HG03095 (cell line): ENCODE results near the gene COLGALT1.
A peak's percentile ranks its signal among the peaks of the same experiment; 100 is the strongest.
"Not testable (repeated sequence)": the region's sequence is repeated elsewhere in the genome, so short reads cannot be mapped to it uniquely, and the experiment has no call there.

Source experiments
- ATAC-seq: cut with Tn5 transposase; IDR thresholded peaks from one replicate; pipeline ENCODE4 v1.9.1; 2021; ENCODE audit warnings: moderate library complexity; ENCODE audit not compliant: unreplicated experiment

COLGALT1 gene

GRCh38 chr19:17594296-17594695 is 38.8 kb downstream of the COLGALT1 start:
- ATAC-seq: not testable (repeated sequence)

DNA sequence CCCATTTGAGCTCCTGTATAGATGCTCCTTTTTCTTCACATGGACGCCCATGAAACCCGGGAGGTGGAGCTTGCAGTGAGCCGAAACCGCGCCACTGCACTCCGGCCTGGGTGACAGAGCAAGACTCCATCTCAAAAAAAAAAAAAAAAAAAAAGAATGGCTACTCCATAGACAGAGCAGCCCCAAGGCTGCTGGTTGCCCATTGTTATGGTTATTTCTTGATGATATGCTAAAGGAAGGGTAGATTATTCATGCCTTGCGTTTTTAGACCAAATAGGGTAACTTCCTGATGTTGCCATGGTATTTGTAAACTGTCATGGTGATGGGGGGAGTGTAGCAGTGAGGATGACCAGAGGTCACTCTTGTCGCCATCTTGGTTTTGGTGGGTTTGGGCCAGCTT is 42.6 kb downstream of the COLGALT1 start:
- not testable (repeated sequence) for ATAC-seq

DNA sequence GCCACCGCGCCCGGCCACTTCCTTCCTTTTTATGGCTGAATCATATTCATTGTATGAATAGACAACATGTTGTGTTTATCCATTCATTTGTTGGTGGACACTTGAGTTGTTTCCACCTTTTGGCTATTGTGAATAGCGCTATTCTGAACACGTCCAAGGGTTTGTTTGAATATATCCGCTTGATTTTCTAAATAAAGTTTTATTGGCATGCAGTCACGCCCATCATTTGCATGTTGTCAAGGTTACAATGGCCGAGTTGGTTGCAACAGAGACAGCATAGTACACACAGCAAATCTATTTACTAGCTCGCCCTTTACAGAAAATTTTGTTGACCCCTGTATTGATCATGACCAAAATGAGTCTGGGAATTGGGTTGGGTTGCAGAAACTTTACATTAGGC is 43.5 kb downstream of the COLGALT1 start:
- ATAC-seq: no peak

DNA sequence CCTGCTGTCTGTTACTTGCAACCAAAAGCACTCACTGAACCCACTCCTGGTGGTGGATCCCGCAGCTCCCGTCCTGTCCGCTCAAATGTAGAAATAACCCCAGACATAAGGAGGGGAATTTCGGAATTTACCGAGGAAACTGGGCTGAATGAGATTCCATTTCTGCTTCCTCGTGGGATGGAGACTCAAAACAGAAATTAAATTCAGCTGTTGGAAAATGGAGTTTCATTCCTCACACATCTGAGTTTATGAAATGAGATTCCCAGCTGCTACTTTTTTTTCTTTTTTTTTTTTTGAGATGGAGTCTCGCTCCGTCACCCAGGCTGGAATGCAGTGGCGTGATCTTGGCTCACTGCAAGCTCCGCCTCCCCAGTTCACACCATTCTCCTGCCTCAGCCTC is 44.3 kb downstream of the COLGALT1 start:
- no peak for ATAC-seq

DNA sequence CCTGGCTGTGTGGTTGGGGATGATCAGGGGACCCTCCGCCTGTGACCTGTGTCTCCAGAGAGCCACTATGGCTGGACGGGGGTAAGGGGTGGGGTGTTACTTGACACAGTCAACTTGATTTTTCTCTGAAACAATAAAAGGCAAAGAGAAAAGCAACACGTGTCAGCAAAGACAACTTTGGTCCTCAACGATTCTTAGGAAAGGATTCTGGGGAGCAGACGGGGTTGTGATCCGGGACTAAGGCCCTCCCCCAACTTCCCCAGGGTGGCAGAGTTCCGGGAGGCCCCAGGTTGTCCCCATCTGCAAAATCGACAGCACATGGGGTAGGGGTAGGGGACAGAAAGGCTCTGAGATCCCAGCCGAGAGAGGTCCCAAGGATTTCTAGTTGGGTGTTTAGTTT is 46.2 kb downstream of the COLGALT1 start:
- ATAC-seq: no peak

DNA sequence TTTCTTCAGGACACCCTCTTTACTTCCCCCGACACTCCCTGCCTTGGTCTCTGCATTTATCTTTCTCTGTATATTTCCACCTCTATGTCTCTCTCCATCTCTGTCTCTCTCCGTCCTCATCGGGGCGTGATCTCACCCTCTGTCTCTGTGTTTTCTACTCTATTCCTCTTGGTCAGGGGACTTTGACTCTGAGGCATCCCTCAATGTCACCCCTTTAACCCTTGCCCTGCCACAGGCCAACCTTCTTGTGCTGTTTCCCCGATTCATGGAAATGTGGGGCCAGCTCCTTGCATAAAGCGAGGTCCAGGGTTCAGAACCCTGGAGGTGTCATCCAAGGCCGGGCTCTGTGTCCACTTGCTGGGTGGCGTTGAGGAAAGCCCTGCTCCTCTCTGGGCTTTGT is 46.8 kb downstream of the COLGALT1 start:
- no peak for ATAC-seq

- ATAC-seq: no peak
These were observed 47.5 kb downstream of the COLGALT1 start for GRCh38 chr19:17602872-17603510.

DNA sequence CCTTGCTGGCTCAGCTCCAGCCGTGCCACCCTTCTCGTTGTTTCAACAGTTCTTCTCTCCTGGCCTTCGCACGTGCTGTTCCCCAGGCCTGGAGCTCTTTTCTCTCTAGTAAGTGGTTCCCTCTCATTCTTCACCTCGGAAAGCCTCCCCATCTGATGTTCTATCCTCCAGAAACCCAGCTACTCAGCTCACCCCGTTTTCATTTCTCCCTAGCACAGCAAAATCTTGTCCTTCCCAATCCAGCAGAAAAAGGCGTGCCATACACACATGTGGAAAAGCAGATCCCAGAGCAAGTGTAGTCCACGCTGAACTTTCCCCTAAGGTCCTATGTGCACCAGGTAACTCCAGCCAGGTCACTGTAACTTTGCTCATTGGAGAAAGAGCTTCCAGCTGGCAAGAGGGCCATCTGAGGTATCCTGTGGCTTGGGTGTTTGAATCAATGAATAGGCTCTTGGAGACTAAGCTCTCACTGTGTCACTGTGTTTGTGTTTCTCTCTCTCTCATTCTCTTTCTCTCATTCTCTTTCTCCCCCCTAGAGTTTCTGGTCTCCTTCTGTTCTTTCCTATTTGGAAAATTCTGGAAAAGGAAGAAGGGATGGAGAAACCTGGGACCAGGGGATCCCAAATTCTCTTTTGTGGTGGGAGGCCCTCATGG is 49.0 kb downstream of the COLGALT1 start:
- ATAC-seq: no peak

- ATAC-seq: no peak
These were observed 49.7 kb downstream of the COLGALT1 start for GRCh38 chr19:17605117-17605516.

DNA sequence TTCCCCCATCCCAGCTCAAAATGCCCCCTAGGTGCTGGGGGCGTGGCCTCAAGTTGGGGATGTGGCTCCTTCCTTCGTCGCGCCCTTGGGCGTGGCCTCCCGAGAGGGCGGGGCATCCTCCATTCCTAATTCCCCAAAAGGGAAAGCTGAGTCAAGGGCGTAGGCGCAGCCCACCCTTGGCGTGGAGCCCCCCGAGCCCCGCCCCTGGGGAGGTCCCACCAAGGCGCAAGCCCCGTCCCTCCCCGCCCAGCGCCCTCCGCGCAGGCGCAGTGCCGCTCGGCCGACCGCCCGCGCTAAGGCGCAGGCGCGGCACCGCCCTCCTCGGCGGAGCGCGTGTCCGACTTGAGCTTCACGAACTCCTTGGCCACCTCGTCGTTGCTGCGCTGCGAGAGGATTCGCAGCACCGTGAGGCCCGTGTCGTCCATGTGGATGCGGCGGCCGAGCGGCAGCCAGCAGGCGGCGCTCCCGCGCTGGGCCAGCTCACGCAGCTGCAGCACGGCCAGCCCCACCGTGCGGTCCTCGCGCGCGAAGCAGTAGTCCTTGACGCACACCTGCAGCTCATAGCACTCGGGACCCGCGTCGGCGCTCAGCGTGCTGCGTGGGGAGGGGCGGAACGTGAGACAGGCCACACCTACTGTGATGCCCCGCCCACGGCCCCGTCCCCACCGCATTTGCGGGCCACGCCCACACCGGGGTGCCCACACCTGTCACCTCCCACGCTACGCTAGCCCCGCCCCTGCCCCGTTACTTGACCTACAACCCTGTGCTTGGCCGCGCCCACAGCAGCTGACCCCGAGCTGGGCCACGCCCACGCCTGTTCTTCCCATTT is 50.5 kb downstream of the COLGALT1 start:
- ATAC-seq: peak; percentile 56

DNA sequence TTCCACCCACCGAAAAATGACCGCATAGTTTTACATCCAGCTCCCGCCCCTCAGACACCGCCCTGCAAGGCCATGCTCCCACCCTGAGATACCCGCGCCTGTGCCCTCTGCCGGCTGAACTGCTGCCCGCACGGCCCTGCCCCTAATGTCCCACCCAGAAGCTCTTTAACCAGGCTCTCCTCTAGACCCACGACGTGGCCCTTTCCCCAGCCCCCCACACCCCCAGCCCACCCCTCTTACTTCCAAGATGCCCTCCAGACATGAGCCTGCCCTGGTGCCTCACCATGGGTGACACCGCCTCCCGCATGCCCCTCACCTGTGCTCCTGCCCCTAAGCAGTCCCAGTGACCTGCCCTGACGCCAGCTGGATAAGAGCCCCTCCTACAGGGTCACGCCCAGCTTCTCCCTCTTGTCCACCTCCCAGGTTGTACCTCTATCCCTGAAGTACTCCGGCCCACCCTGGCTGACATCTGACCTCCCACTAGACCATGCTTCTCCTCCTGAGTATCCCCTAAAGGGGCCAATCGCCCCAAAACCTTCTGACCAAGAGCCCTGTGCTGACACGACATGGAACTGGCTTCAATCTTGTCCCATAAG is 51.2 kb downstream of the COLGALT1 start:
- no peak for ATAC-seq

GRCh38 chr19:17607936-17608335 is 52.5 kb downstream of the COLGALT1 start:
- no peak for ATAC-seq

DNA sequence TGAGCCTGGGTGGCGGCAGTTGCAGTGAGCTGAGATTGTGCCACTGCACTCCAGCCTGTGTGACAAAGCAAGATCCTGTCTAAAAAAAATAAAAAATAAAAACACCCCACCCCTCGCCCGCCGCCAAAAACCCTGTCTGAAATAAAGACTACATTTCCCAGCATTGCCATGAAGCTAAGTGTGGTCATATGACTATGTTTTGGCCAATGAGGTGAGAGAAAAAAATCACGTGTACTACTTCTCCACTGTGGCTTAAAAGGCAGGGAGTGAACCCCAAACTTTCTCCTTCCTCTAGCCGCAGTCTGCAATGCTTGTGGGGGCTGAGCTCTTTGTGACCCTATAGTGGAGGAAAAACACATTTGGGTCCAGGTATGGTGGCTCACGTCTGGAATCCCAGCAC is 54.9 kb downstream of the COLGALT1 start:
- ATAC-seq: no peak

- no peak for ATAC-seq
These were observed 56.2 kb downstream of the COLGALT1 start for GRCh38 chr19:17611462-17612244.

- no peak for ATAC-seq
These were observed 59.0 kb downstream of the COLGALT1 start for GRCh38 chr19:17614476-17614875.

DNA sequence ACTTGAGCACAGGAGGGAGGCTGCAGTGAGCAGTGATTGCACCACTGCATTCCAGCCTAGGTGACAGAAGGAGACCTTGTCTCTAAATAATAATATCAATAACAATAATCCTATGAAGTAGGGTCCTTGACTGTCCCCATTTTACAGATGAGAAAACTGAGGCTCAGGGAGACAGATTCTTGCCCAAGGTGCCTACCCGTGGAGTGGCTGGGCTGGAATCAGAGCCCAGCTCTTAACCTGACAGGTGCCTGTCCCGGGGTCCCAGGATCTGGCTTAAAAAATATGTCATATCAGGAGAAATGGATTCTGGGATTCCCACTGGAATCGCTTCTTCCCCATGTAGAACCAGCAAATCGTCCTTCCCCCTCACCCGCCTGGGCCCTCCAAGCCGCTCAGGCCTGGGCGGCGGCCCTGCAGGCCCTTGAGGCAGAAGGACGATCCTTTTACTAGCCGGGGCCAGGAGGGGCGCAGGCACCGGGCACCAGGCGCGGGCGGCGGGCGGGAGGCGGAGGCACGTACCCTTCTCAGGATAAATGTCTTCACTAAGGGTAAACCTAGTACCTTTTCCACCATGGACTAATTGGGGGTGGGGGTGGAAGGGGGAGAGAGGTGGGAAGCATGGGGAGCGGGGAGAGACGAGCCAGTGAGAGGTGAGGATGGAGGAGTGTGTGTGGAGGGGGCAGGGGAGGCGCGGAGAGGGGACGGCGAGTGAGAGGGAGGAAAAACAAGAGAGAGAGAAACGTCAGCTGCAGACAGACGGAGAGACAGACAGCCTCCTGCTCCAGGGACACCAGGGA is 60.6 kb downstream of the COLGALT1 start:
- no peak for ATAC-seq

- ATAC-seq: no peak
These were observed 61.2 kb downstream of the COLGALT1 start for GRCh38 chr19:17616686-17616960.

- no peak for ATAC-seq
These were observed 61.7 kb downstream of the COLGALT1 start for GRCh38 chr19:17616961-17617806.

GRCh38 chr19:17617807-17618192 is 62.4 kb downstream of the COLGALT1 start:
- ATAC-seq: no peak
